Heart right ventricle (tissue), 16 donors: ENCODE results near the gene RNF222. TPM values are rescaled to one million over a fixed set of nuclear protein-coding genes. Genes with fewer than 3 reads are reported as not detected.
A peak's percentile ranks its signal among the peaks of the same experiment; 100 is the strongest.
"Not testable (repeated sequence)": the region's sequence is repeated elsewhere in the genome, so short reads cannot be mapped to it uniquely, and the experiment has no call there.

Experiments used
- ATAC-seq, 8 donors: fragments of 200-7000 bp; cut with Tn5 transposase; one replicate each; pipeline ENCODE4 v1.9.1; 2020; ENCODE audit warnings: mild to moderate bottlenecking in 8 of 8, moderate library complexity in 8 of 8, moderate number of reproducible peaks in 1 of 8
- DNase-seq, 2 donors: peaks; one replicate each; pipeline ENCODE4 v3.0.0-alpha.2; 2020
- H3K27ac ChIP-seq, 10 donors: fragments of 200-600 bp; sonication (generic) in 2 of 10; one replicate each; pipeline versions ENCODE4 v1.5.0 to v1.8.0; 2020 to 2022; ENCODE audit warnings: mild to moderate bottlenecking in 3 of 10
- H3K27me3 ChIP-seq, 7 donors: fragments of 200-600 bp; one replicate each; pipeline ENCODE4 v1.8.0; 2021 to 2022; ENCODE audit warnings: mild to moderate bottlenecking in 2 of 7
- H3K36me3 ChIP-seq, 9 donors: fragments of 200-600 bp; sonication (generic) in 1 of 9; one replicate each; pipeline versions ENCODE4 v1.5.0 to v1.8.0; 2020 to 2022; ENCODE audit warnings: mild to moderate bottlenecking in 2 of 9
- H3K4me1 ChIP-seq, 9 donors: fragments of 200-600 bp; sonication (generic) in 1 of 9; one replicate each; pipeline versions ENCODE4 v1.5.0 to v1.8.0; 2020 to 2022; ENCODE audit warnings: mild to moderate bottlenecking in 4 of 9
- H3K4me3 ChIP-seq, 10 donors: fragments of 200-600 bp; sonication (generic) in 2 of 10; one replicate each; pipeline versions ENCODE4 v1.5.0 to v1.8.0; 2020 to 2022; ENCODE audit warnings: mild to moderate bottlenecking in 7 of 10, moderate library complexity in 2 of 10
- H3K9me3 ChIP-seq, 11 donors: fragments of 200-600 bp in 10 of 11; sonication (generic) in 2 of 11; one replicate each; pipeline versions ENCODE4 v1.5.0 to v1.8.0; 2013 to 2022; ENCODE audit warnings: mild to moderate bottlenecking in 2 of 11, control low read depth in 1 of 11, moderate library complexity in 1 of 11
- WGBS, 2 donors: extraction: QIAGEN DNeasy Blood & Tissue Kit; methylation state at CpG; one replicate each; pipeline ENCODE4 v1.1.7; 2013; ENCODE audit warnings: inconsistent platforms in 1 of 2; 5-methylcytosine and 5-hydroxymethylcytosine counted together
- intact Hi-C, 10 donors: fragments of 100-400 bp; cut with DNase I; formaldehyde crosslinking; loops; one replicate each; pipeline versions ENCODE4 v1.11.1 to v1.14.2; 2022
- polyA plus RNA-seq, 2 donors: library from polyadenylated mRNA; stranded (reverse); fragments of 200-250 nt; gene quantifications; one replicate each; pipeline ENCODE4 v1.2.3, GENCODE V29; 2013
- total RNA-seq, 10 donors: library from RNA; stranded (reverse); fragmentation: NEBNext Ultra II Directional in 3 of 10; extraction: Animal tissue kit (Norgen Biotek cat#: 25700) in 3 of 10; gene quantifications; one replicate each; pipeline versions ENCODE4 v1.2.1 to v1.2.4, GENCODE V29; 2021 to 2023
- TF ChIP-seq, protein P1 (sequence below), 9 donors: fragments of 200-600 bp; sonication (generic) in 2 of 9; IDR thresholded peaks; one replicate each; pipeline versions ENCODE4 v1.5.0 to v1.8.0; 2021 to 2022; ENCODE audit warnings: antibody characterized with exemption in 9 of 9, mild to moderate bottlenecking in 5 of 9, moderate library complexity in 1 of 9
- donor health status: Arrhythmogenic right ventricular cardiomyopathy.
- donor health status: ischemic (EF 13 %, LVEDD 7.1; RV severe dilation, severe dysfunction).
- donor health status: healthy with polysubstance abuse.
- donor health status: DM: no; HTN: yes; CAD: no.
- donor health status: DM: no; HTN: no; CAD: no.
- donor health status: ischemic (EF 25% LVEDD 6.9; RV normal size, moderate dysfunction).
- donor health status: ischemic (EF 25% LVEDD 5.7; RV mildly dilated, moderate dysfunction).
- donor health status: healthy.
- donor health status: DM: yes; HTN: yes; CAD: no.
- donor health status: Ischemic cardiomyopathy.
- donor health status: ischemic (EF 35%, LVEDD 5.7; RV mildly dilated, moderate dysfunction).
- donor health status: nonischemic (EF 11% LVEDD 7.7; RV severe dilation, severe dysfunction).
- donor health status: DM: yes; HTN: yes; CAD: no.
- donor health status: PGD.
- donor health status: ischemic (EF 29% LVEDD 5.4; RV normal size, mild dysfunction).
- donor health status: nonischemic (EF 23%, LVEDD 6.1; RV moderate dilation, normal function).

Gene RNF222
- total and polyA plus RNA-seq, 12 donors = not detected

- peak overlapping the region; percentile 64 to 87 (median 77) for H3K4me3 ChIP-seq
- no peaks in the 10 kb centered on the region for H3K27me3 ChIP-seq
- TF ChIP-seq, protein P1, sequence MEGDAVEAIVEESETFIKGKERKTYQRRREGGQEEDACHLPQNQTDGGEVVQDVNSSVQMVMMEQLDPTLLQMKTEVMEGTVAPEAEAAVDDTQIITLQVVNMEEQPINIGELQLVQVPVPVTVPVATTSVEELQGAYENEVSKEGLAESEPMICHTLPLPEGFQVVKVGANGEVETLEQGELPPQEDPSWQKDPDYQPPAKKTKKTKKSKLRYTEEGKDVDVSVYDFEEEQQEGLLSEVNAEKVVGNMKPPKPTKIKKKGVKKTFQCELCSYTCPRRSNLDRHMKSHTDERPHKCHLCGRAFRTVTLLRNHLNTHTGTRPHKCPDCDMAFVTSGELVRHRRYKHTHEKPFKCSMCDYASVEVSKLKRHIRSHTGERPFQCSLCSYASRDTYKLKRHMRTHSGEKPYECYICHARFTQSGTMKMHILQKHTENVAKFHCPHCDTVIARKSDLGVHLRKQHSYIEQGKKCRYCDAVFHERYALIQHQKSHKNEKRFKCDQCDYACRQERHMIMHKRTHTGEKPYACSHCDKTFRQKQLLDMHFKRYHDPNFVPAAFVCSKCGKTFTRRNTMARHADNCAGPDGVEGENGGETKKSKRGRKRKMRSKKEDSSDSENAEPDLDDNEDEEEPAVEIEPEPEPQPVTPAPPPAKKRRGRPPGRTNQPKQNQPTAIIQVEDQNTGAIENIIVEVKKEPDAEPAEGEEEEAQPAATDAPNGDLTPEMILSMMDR (IDR thresholded peaks at IDR 0.05) = no peak
- no peaks in the 10 kb centered on the region for H3K9me3 ChIP-seq
- H3K4me1 ChIP-seq = peaks cover 6 to 47% (median 31%) of the 10 kb centered on the region in 9 donors
- intact Hi-C loops = loop anchor here in 4 of 10 donors (2.0 to 10.0 kb wide), 4 partner anchors 52 to 136 kb away; partner anchors contain the start of genes ARHGEF15 (in 1 of the 4), CTC1 (in 1 of the 4), NDEL1 (in 1 of the 4) and PFAS (in 1 of the 4)
- H3K36me3 ChIP-seq = peaks cover 0 to 43% (median 35%) of the 10 kb centered on the region in 9 donors
- DNase-seq (no peak), ATAC-seq (peak in 7 of 8 donors; percentile 2 to 24 (median 4))
- 0 to 1% methylated on average over 15 of the region's 15 CpGs for WGBS, 2 donors
- peak overlapping the region; percentile 18 to 90 (median 84) for H3K27ac ChIP-seq
Observed at GRCh38 chr17:8382880-8383142, 14.8 kb downstream of the RNF222 start.

GRCh38 chr17:8382052-8382879, 15.4 kb downstream of the RNF222 start:
- WGBS, 2 donors = 16 to 20% methylated on average over 27 of the region's 27 CpGs
- Histone ChIP-seq H3K27ac (peak overlapping the region in 9 of 10 donors; percentile 36 to 90 (median 85)), H3K4me1 (peaks cover 6 to 50% (median 31%) of the 10 kb centered on the region in 9 donors), H3K9me3 (no peaks in the 10 kb centered on the region), H3K27me3 (no peaks in the 10 kb centered on the region), H3K4me3 (peak overlapping the region; percentile 64 to 87 (median 77)), H3K36me3 (peaks cover 0 to 48% (median 41%) of the 10 kb centered on the region in 9 donors)
- DNase-seq (no peak), ATAC-seq (peak in 1 of 8 donors; percentile 1)
- TF ChIP-seq, protein P1 (IDR thresholded peaks at IDR 0.05) = no peak
- intact Hi-C loops = loop anchor here in 4 of 10 donors (2.0 to 10.0 kb wide), 4 partner anchors 53 to 135 kb away; partner anchors contain the start of genes ARHGEF15 (in 1 of the 4), CTC1 (in 1 of the 4), NDEL1 (in 1 of the 4) and PFAS (in 1 of the 4)

- peaks cover 6 to 64% (median 46%) of the 10 kb centered on the region in 9 donors for H3K4me1 ChIP-seq
- no peaks in the 10 kb centered on the region for H3K9me3 ChIP-seq
- DNase-seq (no peak), ATAC-seq (no peak)
- intact Hi-C loops = loop anchor here in 3 of 10 donors (5.0 to 10.0 kb wide), 3 partner anchors 55 to 133 kb away; partner anchors contain the start of genes CTC1 (in 1 of the 3), NDEL1 (in 1 of the 3) and PFAS (in 1 of the 3)
- peak overlapping the region in 1 of 10 donors; percentile 15 for H3K27ac ChIP-seq
- H3K36me3 ChIP-seq = peaks cover 0 to 54% (median 41%) of the 10 kb centered on the region in 9 donors
- no peak overlapping the region for H3K4me3 ChIP-seq
- 64 to 66% methylated on average over 3 of the region's 3 CpGs for WGBS, 2 donors
- TF ChIP-seq, protein P1 (IDR thresholded peaks at IDR 0.05) = no peak
- H3K27me3 ChIP-seq = no peaks in the 10 kb centered on the region
Observed at GRCh38 chr17:8380049-8380448, 17.6 kb downstream of the RNF222 start.

- not testable (repeated sequence) for H3K27me3 ChIP-seq, ATAC-seq, H3K4me3 ChIP-seq, H3K9me3 ChIP-seq, H3K27ac ChIP-seq, DNase-seq
- Histone ChIP-seq H3K36me3 (peaks cover 0 to 54% (median 41%) of the 10 kb centered on the region in 9 donors), H3K4me1 (peaks cover 6 to 60% (median 47%) of the 10 kb centered on the region in 9 donors)
- 80 to 84% methylated on average over 8 of the region's 8 CpGs for WGBS, 2 donors
- intact Hi-C loops = loop anchor here in 3 of 10 donors (5.0 to 10.0 kb wide), 3 partner anchors 51 to 153 kb away; partner anchors contain the start of gene ARHGEF15 (in 1 of the 3)
Observed at GRCh38 chr17:8378117-8378516, 19.5 kb downstream of the RNF222 start.
